ENCODE results near the gene RSRC2.
"Not testable (repeated sequence)": the region's sequence is repeated elsewhere in the genome, so short reads cannot be mapped to it uniquely, and the experiment has no call there.

The RSRC2 gene

GRCh38 chr12:122526683-122527477 lies at the start of gene RSRC2, which contains the start of gene KNTC1:
Gene RSRC2 (minus strand): TSS chr12:122526936. CDS start chr12:122526853, 83 bp downstream.
Gene KNTC1 (plus strand): TSS chr12:122527249. CDS start chr12:122530064, 2,815 bp downstream.
- DNase-seq (ENCODE audit: low read depth in 1 of 2, low spot score in 1 of 2): peak; percentile 82 to 99

- no peak for DNase-seq (ENCODE audit: low read depth in 1 of 2, low spot score in 1 of 2)
These were observed 45.1 kb upstream of the RSRC2 start for GRCh38 chr12:122571821-122572220.

GRCh38 chr12:122570006-122570405 lies 43.3 kb upstream of the RSRC2 start:
- not testable (repeated sequence) for DNase-seq (ENCODE audit: low read depth in 1 of 2, low spot score in 1 of 2)

GRCh38 chr12:122569288-122569687 lies 42.6 kb upstream of the RSRC2 start:
- no peak for DNase-seq (ENCODE audit: low read depth in 1 of 2, low spot score in 1 of 2)

- not testable (repeated sequence) for DNase-seq (ENCODE audit: low read depth in 1 of 2, low spot score in 1 of 2)
These were observed 40.1 kb upstream of the RSRC2 start for GRCh38 chr12:122566816-122567215.

GRCh38 chr12:122563361-122563760 lies 36.6 kb upstream of the RSRC2 start:
- no peak for DNase-seq (ENCODE audit: low read depth in 1 of 2, low spot score in 1 of 2)

GRCh38 chr12:122560138-122560537 lies 33.4 kb upstream of the RSRC2 start:
- DNase-seq (ENCODE audit: low read depth in 1 of 2, low spot score in 1 of 2): no peak

- no peak for DNase-seq (ENCODE audit: low read depth in 1 of 2, low spot score in 1 of 2)
These were observed 32.3 kb upstream of the RSRC2 start for GRCh38 chr12:122558745-122559641.

- DNase-seq (ENCODE audit: low read depth in 1 of 2, low spot score in 1 of 2): no peak
These were observed 20.6 kb upstream of the RSRC2 start for GRCh38 chr12:122547330-122547729.

GRCh38 chr12:122545855-122546254 lies 19.1 kb upstream of the RSRC2 start:
- no peak for DNase-seq (ENCODE audit: low read depth in 1 of 2, low spot score in 1 of 2)

GRCh38 chr12:122544537-122544936 lies 17.8 kb upstream of the RSRC2 start:
- DNase-seq (ENCODE audit: low read depth in 1 of 2, low spot score in 1 of 2): no peak

- no peak for DNase-seq (ENCODE audit: low read depth in 1 of 2, low spot score in 1 of 2)
These were observed 11.8 kb upstream of the RSRC2 start for GRCh38 chr12:122538496-122538895.

GRCh38 chr12:122537021-122537420 lies 10.3 kb upstream of the RSRC2 start:
- DNase-seq (ENCODE audit: low read depth in 1 of 2, low spot score in 1 of 2): no peak

GRCh38 chr12:122533856-122534255 lies 7.1 kb upstream of the RSRC2 start:
- no peak for DNase-seq (ENCODE audit: low read depth in 1 of 2, low spot score in 1 of 2)

GRCh38 chr12:122528992-122529391 lies 2.3 kb upstream of the RSRC2 start:
- no peak for DNase-seq (ENCODE audit: low read depth in 1 of 2, low spot score in 1 of 2)

GRCh38 chr12:122528582-122528981 lies 1.8 kb upstream of the RSRC2 start:
- DNase-seq (ENCODE audit: low read depth in 1 of 2, low spot score in 1 of 2): no peak

GRCh38 chr12:122527478-122527944 lies 775 bp upstream of the RSRC2 start:
- DNase-seq (ENCODE audit: low read depth in 1 of 2, low spot score in 1 of 2): peak in 1 of 2 donors; percentile 28

GRCh38 chr12:122523846-122524718 lies 2.7 kb downstream of the RSRC2 start:
- no peak for DNase-seq (ENCODE audit: low read depth in 1 of 2, low spot score in 1 of 2)

GRCh38 chr12:122523280-122523679 lies 3.5 kb downstream of the RSRC2 start:
- no peak for DNase-seq (ENCODE audit: low read depth in 1 of 2, low spot score in 1 of 2)

GRCh38 chr12:122520676-122521075 lies 6.1 kb downstream of the RSRC2 start:
- no peak for DNase-seq (ENCODE audit: low read depth in 1 of 2, low spot score in 1 of 2)

- DNase-seq (ENCODE audit: low read depth in 1 of 2, low spot score in 1 of 2): no peak
These were observed 7.3 kb downstream of the RSRC2 start for GRCh38 chr12:122519418-122519817.

Data from activated CD4-positive, alpha-beta T cell treated with anti-CD3 and anti-CD28 coated beads, Interleukin-2, amount 50 U/mL, for 24 hours (primary cell).